GM18507 (cell line): Measurements from ENCODE around the gene ATAD3B.

Experiments
- DNase-seq: peaks from one replicate; pipeline ENCODE4 v3.0.0; 2011; ENCODE audit warnings: low read depth; ENCODE audit not compliant: insufficient read length; ENCODE audit errors: extremely low spot score
- FAIRE-seq: peaks from 2 replicates; lab custom pipeline; 2011; peaks lifted over from hg19 to GRCh38; lab: Jason Lieb, UNC

Gene ATAD3B

GRCh38 chr1:1538989-1539309 is 67.4 kb downstream of the ATAD3B start:
- DNase-seq (no peak), FAIRE-seq (no peak)

GRCh38 chr1:1539310-1540089 is 67.9 kb downstream of the ATAD3B start:
- DNase-seq: no peak
- no peak for FAIRE-seq

- DNase-seq (no peak), FAIRE-seq (no peak)
Measured at GRCh38 chr1:1540090-1540817, 68.7 kb downstream of the ATAD3B start, which contains the start of gene TMEM240. TSS of gene TMEM240 (minus strand) at chr1:1540624. CDS start at chr1:1540346, 278 bp downstream.

GRCh38 chr1:1540818-1541628 is 69.5 kb downstream of the ATAD3B start:
- FAIRE-seq: no peak

GRCh38 chr1:1541956-1542765 is 70.6 kb downstream of the ATAD3B start:
- DNase-seq (no peak), FAIRE-seq (no peak)

More at GRCh38 chr1:1540818-1541628, 69.5 kb downstream of the ATAD3B start:
- DNase-seq: no peak

GRCh38 chr1:1542766-1543705 is 71.5 kb downstream of the ATAD3B start:
- FAIRE-seq (no peak), DNase-seq (no peak)

- no peak for DNase-seq
- FAIRE-seq: no peak
Measured at GRCh38 chr1:1543706-1544099, 72.1 kb downstream of the ATAD3B start.

- DNase-seq: no peak
- no peak for FAIRE-seq
Measured at GRCh38 chr1:1544544-1544943, 73.0 kb downstream of the ATAD3B start.
